A549 (cell line): ENCODE results near the gene MAGIX. TPM values are rescaled to one million over a fixed set of nuclear protein-coding genes. Genes with fewer than 3 reads are reported as not detected.

Experiments
- ATAC-seq, 2 experiments: fragments of 200-7000 bp in 1 of 2; fragments of >200 bp in 1 of 2; cut with Nextera tagmentation in 1 of 2; cut with Tn5 transposase in 1 of 2; 3 replicates each; pipeline versions ENCODE4 v1.8.0 to v1.9.1; 2018 to 2020; ENCODE audit warnings: mild to moderate bottlenecking in 1 of 2, moderate library complexity in 1 of 2
- CTCF ChIA-PET: fragments of 300-600 bp; sonication (Branson Sonifier 250); formaldehyde crosslinking; extraction: SDS; loops from one replicate; lab custom pipeline; 2021; ENCODE audit warnings: antibody characterized with exemption, inconsistent platforms; lab: Yijun Ruan, JAX
- POLR2A ChIA-PET: fragments of 350-600 bp; formaldehyde crosslinking; extraction: SDS; loops from one replicate; lab custom pipeline; 2021; ENCODE audit warnings: antibody characterized with exemption, inconsistent platforms; lab: Yijun Ruan, JAX
- DNase-seq, 2 experiments: peaks; one replicate each; pipeline versions ENCODE4 v3.0.0 to v3.0.0-alpha.2; 2011 to 2016; ENCODE audit warnings: low read depth in 1 of 2, low spot score in 1 of 2
- FAIRE-seq: peaks from 2 replicates; lab custom pipeline; 2011; peaks lifted over from hg19 to GRCh38; lab: Jason Lieb, UNC
- H3K27ac ChIP-seq, 2 experiments: fragments of >200 bp; sonication (Bioruptor Twin); formaldehyde crosslinking; 3 replicates each; pipeline ENCODE4 v1.5.1; 2016 to 2017
- H3K4me1 ChIP-seq: fragments of >200 bp; sonication (Bioruptor Twin); formaldehyde crosslinking; 3 replicates; pipeline ENCODE4 v1.6.1; 2016
- H3K4me2 ChIP-seq: fragments of >200 bp; sonication (Bioruptor Twin); formaldehyde crosslinking; 3 replicates; pipeline ENCODE4 v1.6.1; 2016
- H3K4me3 ChIP-seq: fragments of >200 bp; sonication (Bioruptor Twin); formaldehyde crosslinking; 3 replicates; pipeline ENCODE4 v1.5.1; 2016
- H3K9me3 ChIP-seq: fragments of >200 bp; sonication (Bioruptor Twin); formaldehyde crosslinking; 3 replicates; pipeline ENCODE4 v1.6.1; 2016
- CBX2 ChIP-seq: fragments of 200-600 bp; sonication (generic); IDR thresholded peaks from 2 replicates; pipeline ENCODE4 v1.6.1; 2016; ENCODE audit warnings: low read depth, mild to moderate bottlenecking, borderline replicate concordance
- CBX8 ChIP-seq: fragments of 200-600 bp; sonication (generic); IDR thresholded peaks from 2 replicates; pipeline ENCODE4 v1.6.1; 2016
- CHD2 ChIP-seq: fragments of 150-350 bp; IDR thresholded peaks from 2 replicates; pipeline ENCODE4 v1.6.1; 2014; ENCODE audit warnings: low read length; ENCODE audit not compliant: partially characterized antibody
- EP300 ChIP-seq, 2 experiments: fragments of >200 bp; sonication (Bioruptor Twin); formaldehyde crosslinking; IDR thresholded peaks; 2 replicates in 1 of 2; 3 replicates in 1 of 2; pipeline ENCODE4 v1.6.1; 2016 to 2017
- ESRRA ChIP-seq: fragments of 150-350 bp; IDR thresholded peaks from 2 replicates; pipeline ENCODE4 v1.6.1; 2014; ENCODE audit warnings: mild to moderate bottlenecking, low read length, borderline replicate concordance
- HDAC2 ChIP-seq: fragments of 200-600 bp; sonication (generic); IDR thresholded peaks from 2 replicates; pipeline ENCODE4 v1.6.1; 2016
- HOXA7 ChIP-seq: fragments of 250-450 bp; sonication (Bioruptor Pico); IDR thresholded peaks from 2 replicates; pipeline ENCODE4 v1.5.0; 2020; ENCODE audit warnings: mild to moderate bottlenecking, moderate library complexity
- HOXB5 ChIP-seq: fragments of 250-450 bp; sonication (Bioruptor Pico); IDR thresholded peaks from 2 replicates; pipeline ENCODE4 v1.5.0; 2020; ENCODE audit warnings: mild to moderate bottlenecking, moderate library complexity
- JUN ChIP-seq, 2 experiments: fragments of >200 bp; sonication (Bioruptor Twin); formaldehyde crosslinking; IDR thresholded peaks; 2 replicates in 1 of 2; 3 replicates in 1 of 2; pipeline ENCODE4 v1.6.1; 2016 to 2017
- KDM5A ChIP-seq: fragments of 200-600 bp; sonication (generic); IDR thresholded peaks from 2 replicates; pipeline ENCODE4 v1.6.1; 2016; ENCODE audit warnings: antibody characterized with exemption, mild to moderate bottlenecking
- MAX ChIP-seq: IDR thresholded peaks from 2 replicates; pipeline ENCODE4 v1.6.1; 2012
- NFE2L2 ChIP-seq: fragments of 150-350 bp; conservative IDR thresholded peaks from 2 replicates; pipeline ENCODE4 v1.6.1; 2014; ENCODE audit warnings: low read length
- POLR2AphosphoS2 ChIP-seq: conservative IDR thresholded peaks from 2 replicates; pipeline ENCODE4 v1.6.1; 2012; ENCODE audit warnings: low read length, improper control_type of control experiment, inconsistent platforms
- RARB ChIP-seq: fragments of 250-450 bp; sonication (Bioruptor Pico); IDR thresholded peaks from 2 replicates; pipeline ENCODE4 v1.8.0; 2021; ENCODE audit warnings: mild to moderate bottlenecking, moderate library complexity
- RFX5 ChIP-seq: fragments of 450-650 bp; IDR thresholded peaks from 2 replicates; pipeline ENCODE4 v1.7.1; 2014; ENCODE audit warnings: antibody characterized with exemption, mild to moderate bottlenecking, moderate library complexity
- TFCP2L1 ChIP-seq: fragments of 250-450 bp; sonication (Bioruptor Pico); IDR thresholded peaks from 2 replicates; pipeline ENCODE4 v1.5.0; 2021; ENCODE audit warnings: mild to moderate bottlenecking
- ZSCAN20 ChIP-seq: fragments of 250-450 bp; sonication (Bioruptor Pico); IDR thresholded peaks from 2 replicates; pipeline ENCODE4 v1.8.0; 2022; ENCODE audit warnings: mild to moderate bottlenecking, moderate library complexity
- WGBS: methylation state at CpG from one replicate; pipeline ENCODE4 v1.1.6; 2017; ENCODE audit errors: missing lambda C conversion rate; 5-methylcytosine and 5-hydroxymethylcytosine counted together
- polyA plus RNA-seq, 4 experiments: library from polyadenylated mRNA; depleted of rRNA in 3 of 4; stranded (reverse); fragments of >200 nt; fragmentation: RNase III in 1 of 4; extraction: RNeasy Plus Mini Kit Qiagen cat#74134 plus additional on column Dnase treatment in 1 of 4; gene quantifications; 2 replicates in 3 of 4; 3 replicates in 1 of 4; pipeline ENCODE4 v1.2.3, GENCODE V29; 2011 to 2017
- TF ChIP-seq, protein P1 (sequence below): fragments of >200 bp; sonication (Bioruptor Twin); formaldehyde crosslinking; IDR thresholded peaks from 2 replicates; pipeline ENCODE4 v1.6.1; 2016
- TF ChIP-seq, protein P2 (sequence below): fragments of 200-600 bp; sonication (generic); IDR thresholded peaks from 2 replicates; pipeline ENCODE4 v1.6.1; 2016; ENCODE audit warnings: antibody characterized with exemption, mild to moderate bottlenecking, moderate library complexity

Gene MAGIX
- polyA plus RNA-seq, 2 of the 4 experiments (the other 2 are of a cell fraction), result 1.1 to 2.2 TPM

DNA sequence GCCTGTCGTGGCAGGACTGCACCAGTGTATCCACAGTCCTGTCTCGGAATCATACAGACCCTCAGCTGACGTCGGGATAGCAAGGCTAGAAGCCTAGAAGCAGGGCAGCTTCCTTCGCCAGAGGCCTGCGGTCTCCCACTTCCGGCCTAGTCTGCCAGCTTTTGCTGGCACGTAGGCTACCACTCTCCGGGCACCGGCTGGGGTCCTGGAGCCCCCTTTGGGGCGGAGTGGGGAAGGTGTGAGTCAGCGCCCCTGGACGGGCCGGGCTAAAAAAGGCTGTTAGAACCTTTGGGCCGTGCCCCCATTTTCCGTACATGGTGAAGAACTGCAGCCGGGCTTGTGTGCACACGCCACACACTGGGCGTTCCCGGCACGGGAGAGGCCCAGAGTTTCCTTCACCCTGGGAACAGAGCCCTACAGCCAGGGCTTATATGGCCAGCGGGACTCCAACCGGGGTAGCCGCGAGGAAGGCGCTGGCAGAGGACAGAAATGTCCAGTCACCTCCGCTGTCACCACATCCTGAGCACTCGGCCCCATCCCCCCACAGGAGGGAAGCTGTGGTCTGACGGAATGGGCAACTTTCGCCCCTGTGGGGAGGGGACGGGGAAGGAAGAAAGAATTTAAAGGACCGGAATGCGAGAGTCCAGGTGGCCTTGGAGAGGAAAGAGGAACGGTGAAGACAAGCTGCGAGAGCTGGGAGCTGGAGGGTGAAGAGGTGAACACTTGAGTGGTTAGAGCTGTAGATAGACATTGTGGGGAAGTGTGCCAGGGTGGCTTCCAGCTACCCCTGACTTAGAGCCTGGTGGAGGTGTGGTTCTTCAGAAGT, 4.6 kb downstream of the MAGIX start:
- Histone ChIP-seq H3K4me2 (no peak overlapping the region), H3K9me3 (no peaks in the 10 kb centered on the region), H3K27ac (peak overlapping the region; percentile 27 to 44; a peak in 3 of 6 replicates), H3K4me1 (peaks cover 8% of the 10 kb centered on the region; the same call in 2 of the 3 replicates), H3K4me3 (no peak overlapping the region)
- DNase-seq, result no peak
- TF ChIP-seq MAX (no peak), KDM5A (no peak), ZSCAN20 (no peak), RARB (CRISPR knock-in tag) (no peak), HOXB5 (CRISPR knock-in tag) (no peak), CHD2 (no peak), EP300 (IDR thresholded peaks at IDR 0.05) (no peak), POLR2AphosphoS2 (no peak), HDAC2 (no peak), ESRRA (no peak), RFX5 (no peak), HOXA7 (no peak)
- TF ChIP-seq, protein P1, sequence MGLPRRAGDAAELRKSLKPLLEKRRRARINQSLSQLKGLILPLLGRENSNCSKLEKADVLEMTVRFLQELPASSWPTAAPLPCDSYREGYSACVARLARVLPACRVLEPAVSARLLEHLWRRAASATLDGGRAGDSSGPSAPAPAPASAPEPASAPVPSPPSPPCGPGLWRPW, result no peak
- TF ChIP-seq, protein P2, sequence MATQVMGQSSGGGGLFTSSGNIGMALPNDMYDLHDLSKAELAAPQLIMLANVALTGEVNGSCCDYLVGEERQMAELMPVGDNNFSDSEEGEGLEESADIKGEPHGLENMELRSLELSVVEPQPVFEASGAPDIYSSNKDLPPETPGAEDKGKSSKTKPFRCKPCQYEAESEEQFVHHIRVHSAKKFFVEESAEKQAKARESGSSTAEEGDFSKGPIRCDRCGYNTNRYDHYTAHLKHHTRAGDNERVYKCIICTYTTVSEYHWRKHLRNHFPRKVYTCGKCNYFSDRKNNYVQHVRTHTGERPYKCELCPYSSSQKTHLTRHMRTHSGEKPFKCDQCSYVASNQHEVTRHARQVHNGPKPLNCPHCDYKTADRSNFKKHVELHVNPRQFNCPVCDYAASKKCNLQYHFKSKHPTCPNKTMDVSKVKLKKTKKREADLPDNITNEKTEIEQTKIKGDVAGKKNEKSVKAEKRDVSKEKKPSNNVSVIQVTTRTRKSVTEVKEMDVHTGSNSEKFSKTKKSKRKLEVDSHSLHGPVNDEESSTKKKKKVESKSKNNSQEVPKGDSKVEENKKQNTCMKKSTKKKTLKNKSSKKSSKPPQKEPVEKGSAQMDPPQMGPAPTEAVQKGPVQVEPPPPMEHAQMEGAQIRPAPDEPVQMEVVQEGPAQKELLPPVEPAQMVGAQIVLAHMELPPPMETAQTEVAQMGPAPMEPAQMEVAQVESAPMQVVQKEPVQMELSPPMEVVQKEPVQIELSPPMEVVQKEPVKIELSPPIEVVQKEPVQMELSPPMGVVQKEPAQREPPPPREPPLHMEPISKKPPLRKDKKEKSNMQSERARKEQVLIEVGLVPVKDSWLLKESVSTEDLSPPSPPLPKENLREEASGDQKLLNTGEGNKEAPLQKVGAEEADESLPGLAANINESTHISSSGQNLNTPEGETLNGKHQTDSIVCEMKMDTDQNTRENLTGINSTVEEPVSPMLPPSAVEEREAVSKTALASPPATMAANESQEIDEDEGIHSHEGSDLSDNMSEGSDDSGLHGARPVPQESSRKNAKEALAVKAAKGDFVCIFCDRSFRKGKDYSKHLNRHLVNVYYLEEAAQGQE, result no peak
- no peak for FAIRE-seq
- ChIA-PET CTCF (interaction anchor here (0.6 to 1.7 kb wide), 3 partner anchors 10 to 24 kb away, joined by 3 to 11 read pairs (median 4); no protein-coding TSS in a partner anchor), POLR2A (interaction anchor here (0.9 kb wide), 1 partner anchor 24 kb away, joined by 3 read pairs; no protein-coding TSS in a partner anchor)
- ATAC-seq, result no peak
- 68% methylated on average over 16 of the region's 35 CpGs for WGBS

DNA sequence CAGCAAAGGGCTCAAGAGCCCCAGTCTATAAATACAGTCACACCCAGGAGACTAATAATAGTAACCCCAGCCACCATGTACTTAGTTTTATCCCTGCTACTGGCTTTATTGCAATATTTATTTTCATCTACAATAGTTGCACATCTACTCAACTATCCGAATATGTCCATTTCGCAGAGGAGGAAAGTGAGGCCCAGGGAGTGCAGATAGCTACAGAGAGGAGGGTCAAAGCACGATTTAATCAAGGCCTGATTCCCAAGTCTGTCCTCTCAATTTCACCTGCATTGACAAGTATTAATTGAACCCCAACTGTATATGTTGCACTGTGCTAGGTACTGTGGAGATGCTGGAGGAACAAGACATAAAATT, 5.2 kb downstream of the MAGIX start:
- POLR2A ChIA-PET, result interaction anchor here (0.9 kb wide), 1 partner anchor 23 kb away, joined by 3 read pairs; no protein-coding TSS in a partner anchor
- peaks cover 8% of the 10 kb centered on the region; the same call in 2 of the 3 replicates for H3K4me1 ChIP-seq
- FAIRE-seq, result no peak
- no peak overlapping the region for H3K4me2 ChIP-seq
- WGBS, result 85% methylated on average over 3 of the region's 3 CpGs
- no peak overlapping the region for H3K4me3 ChIP-seq
- DNase-seq, result no peak
- no peaks in the 10 kb centered on the region for H3K9me3 ChIP-seq
- H3K27ac ChIP-seq, result no peak overlapping the region; a peak in 1 of 6 replicates
- CTCF ChIA-PET, result interaction anchor here (0.6 to 1.7 kb wide), 4 partner anchors 9 to 25 kb away, joined by 3 to 11 read pairs (median 4); no protein-coding TSS in a partner anchor
- ATAC-seq, result no peak
- TF ChIP-seq NFE2L2 (no peak), HOXA7 (no peak), HDAC2 (no peak), JUN (IDR thresholded peaks at IDR 0.05) (no peak), TFCP2L1 (CRISPR knock-in tag) (no peak), CBX8 (no peak), CBX2 (no peak)
- TF ChIP-seq, protein P1, result no peak
